ENCODE data around the gene TENM4.

TENM4 gene

GRCh38 chr11:79160791-79161403 lies 279.9 kb downstream of the TENM4 start:
- DNase-seq, result no peak

GRCh38 chr11:79159657-79160450 lies 281.0 kb downstream of the TENM4 start:
- DNase-seq, result no peak

GRCh38 chr11:79157738-79158137 lies 283.1 kb downstream of the TENM4 start:
- DNase-seq, result no peak

- no peak for DNase-seq
Observed at GRCh38 chr11:79156031-79156430, 284.8 kb downstream of the TENM4 start.

GRCh38 chr11:79155237-79155636 lies 285.6 kb downstream of the TENM4 start:
- DNase-seq, result no peak

- DNase-seq, result no peak
Observed at GRCh38 chr11:79152511-79152910, 288.3 kb downstream of the TENM4 start.

GRCh38 chr11:79151396-79151795 lies 289.4 kb downstream of the TENM4 start:
- no peak for DNase-seq

GRCh38 chr11:79150966-79151365 lies 289.9 kb downstream of the TENM4 start:
- no peak for DNase-seq

- no peak for DNase-seq
Observed at GRCh38 chr11:79150320-79150719, 290.5 kb downstream of the TENM4 start.

- no peak for DNase-seq
Observed at GRCh38 chr11:79147731-79148130, 293.1 kb downstream of the TENM4 start.

- DNase-seq, result no peak
Observed at GRCh38 chr11:79147011-79147410, 293.8 kb downstream of the TENM4 start.

- DNase-seq, result no peak
Observed at GRCh38 chr11:79139900-79140299, 300.9 kb downstream of the TENM4 start.

- no peak for DNase-seq
Observed at GRCh38 chr11:79129702-79130101, 311.1 kb downstream of the TENM4 start.

- no peak for DNase-seq
Observed at GRCh38 chr11:79128291-79128690, 312.5 kb downstream of the TENM4 start.

- DNase-seq, result no peak
Observed at GRCh38 chr11:79122759-79123158, 318.1 kb downstream of the TENM4 start.

GRCh38 chr11:79121351-79121750 lies 319.5 kb downstream of the TENM4 start:
- no peak for DNase-seq

- no peak for DNase-seq
Observed at GRCh38 chr11:79119491-79120284, 321.1 kb downstream of the TENM4 start.

GRCh38 chr11:79117488-79117887 lies 323.3 kb downstream of the TENM4 start:
- DNase-seq, result no peak

GRCh38 chr11:79116600-79116999 lies 324.2 kb downstream of the TENM4 start:
- DNase-seq, result no peak

- DNase-seq, result no peak
Observed at GRCh38 chr11:79113054-79113690, 327.7 kb downstream of the TENM4 start.

- no peak for DNase-seq
Observed at GRCh38 chr11:79110796-79111195, 330.0 kb downstream of the TENM4 start.

GRCh38 chr11:79110321-79110720 lies 330.5 kb downstream of the TENM4 start:
- no peak for DNase-seq

GRCh38 chr11:79108851-79109250 lies 332.0 kb downstream of the TENM4 start:
- no peak for DNase-seq
